Stimulated activated CD8-positive, alpha-beta memory T cell treated with anti-CD3 and anti-CD28 coated beads, Interleukin-15, amount 100 ng/mL, for 48 hours (primary cell): ENCODE results near the gene MRPS25.

ENCODE experiments used
- DNase-seq, 2 donors: peaks; one replicate each; pipeline ENCODE4 v3.0.0-alpha.2; 2020; ENCODE audit warnings: low read depth in 2 of 2

MRPS25 gene

DNA sequence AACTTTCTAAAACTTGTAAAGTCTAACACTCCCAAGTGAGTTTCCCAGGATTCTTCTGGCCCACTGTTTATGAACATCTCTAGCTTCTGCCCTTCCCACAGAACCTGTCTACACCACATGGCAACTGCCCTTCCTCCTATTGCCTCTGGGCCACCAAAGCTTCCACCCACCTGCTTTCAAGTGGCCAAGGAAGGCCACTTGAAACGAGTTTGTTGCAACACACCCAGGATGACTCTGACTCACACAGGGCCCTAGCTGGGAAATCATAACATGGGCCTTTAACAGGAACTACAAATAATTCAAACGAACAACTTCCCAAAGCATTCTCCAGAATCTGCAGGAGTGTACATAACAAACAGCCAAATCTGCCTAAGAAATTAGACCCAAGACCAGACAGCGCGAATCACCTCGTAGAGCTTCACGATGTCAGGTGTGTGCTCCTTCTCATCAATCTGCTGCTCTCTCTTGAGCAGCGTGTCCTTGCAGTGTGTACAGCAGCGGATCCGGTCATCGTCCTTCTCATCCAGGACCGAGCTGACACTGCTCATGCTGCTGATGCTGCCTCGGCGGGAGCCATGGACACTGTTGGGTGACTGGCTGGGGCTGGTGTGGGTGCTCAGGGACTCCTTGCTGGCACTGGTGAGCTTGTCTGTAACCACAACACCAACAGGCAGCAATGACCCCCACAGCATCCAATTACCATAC is 17.0 kb upstream of the MRPS25 start:
- DNase-seq = no peak

DNA sequence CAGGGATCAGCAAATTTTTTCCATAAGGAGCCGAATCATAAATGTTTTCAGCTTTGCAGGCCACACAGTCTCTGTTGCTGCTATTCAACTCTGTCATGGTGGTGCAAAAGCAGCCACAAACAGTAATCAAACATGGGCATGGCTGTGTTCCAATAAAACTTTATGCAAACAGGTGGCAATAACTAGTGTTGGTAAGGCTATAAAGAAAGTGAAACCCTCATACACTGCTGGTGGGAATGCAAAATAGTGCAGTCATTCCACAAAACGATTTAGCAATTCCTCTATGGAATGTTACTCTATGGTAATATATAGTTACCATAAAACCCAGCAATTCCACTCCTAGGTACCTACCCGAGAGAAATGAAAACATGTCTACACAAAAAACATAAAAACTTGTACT is 14.0 kb upstream of the MRPS25 start:
- no peak for DNase-seq

DNA sequence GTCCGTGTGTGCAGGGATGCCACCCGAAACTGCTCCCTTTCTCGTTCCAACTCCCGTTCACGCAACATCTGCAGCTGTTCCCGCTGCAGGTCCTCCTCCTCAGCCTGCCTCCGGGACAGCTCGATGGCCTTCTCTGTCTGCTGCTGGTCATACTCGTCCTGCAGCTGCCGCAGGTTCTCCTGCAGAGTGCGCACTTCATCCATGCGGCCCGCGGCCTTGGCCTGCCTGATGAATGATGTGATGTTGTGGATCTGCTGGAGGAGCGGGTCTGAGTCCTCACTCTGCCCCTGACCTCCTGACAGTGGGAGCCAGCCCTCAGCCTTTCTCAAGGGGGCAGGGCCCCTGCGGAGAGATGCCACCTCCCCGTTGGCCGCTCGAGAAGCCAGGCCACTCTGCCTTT is 9.4 kb upstream of the MRPS25 start:
- DNase-seq = no peak

DNA sequence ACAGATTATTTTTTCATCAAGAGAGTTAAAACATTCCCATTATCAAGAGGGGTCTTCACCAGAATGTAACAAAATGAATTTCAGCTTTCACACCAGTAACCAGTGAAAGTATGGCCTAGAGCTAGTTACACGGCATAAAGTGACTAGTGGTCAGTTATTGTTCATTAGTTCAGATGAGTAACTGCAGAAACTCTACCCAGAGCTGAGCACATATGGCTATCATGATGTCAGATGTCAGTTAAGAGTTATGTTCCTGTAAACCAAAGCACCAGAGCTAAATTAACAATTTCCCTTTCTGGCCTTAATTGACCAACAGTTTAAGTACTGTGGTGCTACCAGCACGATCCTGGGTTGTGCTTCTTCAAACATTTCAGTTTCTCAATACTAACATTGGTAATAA is 6.6 kb upstream of the MRPS25 start:
- no peak for DNase-seq

DNA sequence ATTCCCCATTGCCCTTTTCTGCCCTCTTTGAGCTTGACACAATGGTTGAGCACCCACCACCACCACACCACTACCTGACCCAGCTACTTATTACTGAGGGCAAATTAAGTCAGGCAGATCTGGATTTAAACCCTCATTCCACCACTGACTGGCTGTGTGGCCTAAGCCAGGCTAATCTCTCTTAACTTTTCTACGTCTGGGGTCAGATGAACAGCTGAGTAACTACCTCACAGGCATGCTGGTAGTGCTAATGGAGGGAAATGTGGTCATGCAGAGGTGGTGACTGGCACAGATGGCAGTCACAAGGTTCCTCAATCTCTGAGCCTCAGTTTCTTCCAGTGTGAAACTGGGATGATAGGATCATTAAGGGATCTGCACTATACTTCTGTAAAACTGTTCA is 4.3 kb upstream of the MRPS25 start:
- DNase-seq = no peak

DNA sequence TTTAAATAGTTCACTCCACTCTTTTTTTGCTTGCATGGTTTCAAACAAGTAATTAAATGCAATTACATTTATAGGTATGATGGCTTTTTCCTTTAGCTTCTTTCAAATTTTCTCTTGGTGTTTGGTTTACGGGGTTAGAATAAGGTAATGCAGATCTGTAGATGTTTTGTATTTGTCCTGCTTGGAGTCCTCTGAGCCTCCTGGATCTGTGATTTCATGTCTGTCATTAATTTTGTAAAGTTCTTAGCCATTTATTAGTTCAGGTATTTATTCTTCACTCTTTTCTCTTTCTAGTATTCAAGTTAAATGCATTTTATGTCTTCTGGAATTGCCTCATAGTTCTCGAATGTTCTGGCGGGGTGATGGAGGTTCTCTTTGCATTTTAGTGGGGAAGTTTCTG is 1.4 kb upstream of the MRPS25 start:
- DNase-seq = no peak

DNA sequence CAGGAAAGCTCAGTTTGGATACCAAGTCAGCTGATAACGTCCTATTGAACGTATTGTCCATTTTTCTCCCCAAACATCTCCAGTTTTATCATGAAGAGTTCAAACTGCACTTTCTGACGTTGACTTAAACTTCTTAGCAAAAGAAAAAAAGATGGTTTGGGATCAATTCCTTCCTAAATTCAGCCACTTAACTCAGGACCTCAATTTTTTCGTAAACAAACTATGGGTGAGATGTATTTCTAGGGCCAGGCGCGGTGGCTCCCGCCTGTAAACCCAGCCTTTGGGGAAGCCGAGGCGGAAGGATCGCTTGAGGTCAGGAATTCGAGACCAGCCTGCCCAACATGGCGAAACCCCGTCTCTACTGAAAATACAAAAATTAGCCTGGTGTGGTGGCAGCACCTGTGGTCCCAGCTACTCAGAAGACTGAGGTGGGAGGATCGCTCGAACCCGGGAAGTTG is 464 bp upstream of the MRPS25 start:
- no peak for DNase-seq

DNA sequence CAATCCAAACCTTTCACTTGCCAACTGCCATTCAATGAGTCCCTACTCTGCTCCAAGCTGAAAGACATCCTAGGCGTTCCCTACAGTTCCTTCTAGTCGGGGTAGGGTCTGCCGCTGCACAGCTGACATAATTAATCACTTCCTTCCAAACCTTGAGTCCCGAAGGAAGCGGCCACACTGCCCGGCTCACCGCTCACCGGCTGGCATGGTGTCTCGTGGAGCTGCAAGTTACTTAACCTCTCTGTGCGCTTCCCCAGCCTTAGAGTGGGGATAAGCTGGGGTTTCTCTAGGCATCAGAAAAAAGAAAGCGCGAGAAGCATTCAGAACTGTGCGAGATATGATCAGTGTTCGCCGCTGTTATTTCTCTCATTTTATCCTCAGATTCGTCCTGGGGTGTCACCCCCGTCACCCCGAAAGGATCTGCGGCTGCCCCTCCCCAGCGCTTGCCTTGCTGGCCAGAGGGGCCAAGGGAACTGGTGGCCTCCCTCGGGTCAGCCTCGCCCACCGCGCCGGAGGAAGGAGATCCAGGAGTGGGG is 748 bp downstream of the MRPS25 start:
- peak in 1 of 2 donors; percentile 7 for DNase-seq

DNA sequence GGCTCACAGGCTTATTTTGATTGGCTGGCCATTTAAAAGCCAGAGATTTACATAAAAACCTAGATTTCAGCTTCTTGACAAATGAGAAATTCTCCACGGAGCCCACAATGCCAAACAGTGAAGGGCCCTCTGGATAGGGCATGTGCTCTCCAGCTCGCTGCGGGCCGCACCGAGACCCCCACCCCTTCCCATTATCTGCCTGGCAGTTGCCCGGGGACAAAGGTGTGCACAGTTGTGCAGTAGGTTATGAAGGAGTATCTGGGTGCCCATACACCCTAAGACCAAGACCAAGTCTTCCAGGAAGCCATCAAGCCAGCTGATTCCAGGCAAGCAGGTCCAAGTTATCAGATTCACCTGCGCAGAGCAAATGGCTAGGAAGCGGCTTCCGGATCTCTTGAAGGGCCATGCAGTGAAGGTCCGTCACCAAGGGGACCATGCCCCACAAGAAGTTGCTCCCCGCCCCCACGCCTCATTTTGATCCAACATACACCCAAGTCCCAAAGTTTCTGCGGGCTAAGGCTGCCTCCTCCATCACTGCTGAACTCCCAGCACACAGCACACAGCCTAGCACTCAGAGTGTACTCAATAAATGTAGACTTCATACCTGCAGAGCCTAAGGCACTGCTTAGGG is 1.3 kb downstream of the MRPS25 start:
- no peak for DNase-seq

DNA sequence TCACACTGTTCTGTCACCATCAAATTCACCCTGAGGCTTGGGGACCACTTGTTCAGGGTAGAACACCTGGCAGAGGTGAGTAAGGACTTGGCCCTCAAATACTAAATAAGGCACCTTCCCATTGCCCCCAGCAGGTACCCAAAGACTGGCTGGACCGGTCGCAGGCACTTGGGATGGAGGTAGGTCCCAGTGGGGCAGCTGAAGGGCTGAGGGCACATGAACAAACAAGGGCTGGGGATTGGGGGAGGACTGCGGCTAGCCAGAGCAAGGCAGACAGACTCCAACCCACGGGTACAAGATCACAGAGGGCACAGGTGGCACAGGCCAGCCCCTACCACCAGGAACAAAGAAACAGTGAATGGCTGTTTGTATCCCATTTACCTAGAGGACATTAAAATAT is 1.9 kb downstream of the MRPS25 start:
- no peak for DNase-seq

DNA sequence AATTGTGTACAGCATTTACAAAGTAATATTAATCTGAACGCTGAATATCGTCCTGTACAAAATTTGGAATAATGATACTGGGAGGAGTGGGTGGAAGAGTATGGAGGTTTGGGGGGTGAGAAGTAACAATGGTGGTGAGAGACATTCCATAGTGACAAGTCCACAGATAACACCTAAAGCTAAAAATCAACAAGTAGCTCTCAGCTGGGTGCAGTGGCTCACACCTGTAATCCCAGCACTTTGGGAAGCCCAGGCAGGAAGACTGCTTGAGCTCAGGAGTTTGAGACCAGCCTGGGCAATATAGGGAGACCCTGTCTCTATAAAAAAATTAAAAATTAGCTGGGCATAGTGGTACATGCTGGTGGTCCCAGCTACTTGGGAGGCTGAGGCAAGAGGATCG is 5.1 kb downstream of the MRPS25 start:
- DNase-seq = no peak

DNA sequence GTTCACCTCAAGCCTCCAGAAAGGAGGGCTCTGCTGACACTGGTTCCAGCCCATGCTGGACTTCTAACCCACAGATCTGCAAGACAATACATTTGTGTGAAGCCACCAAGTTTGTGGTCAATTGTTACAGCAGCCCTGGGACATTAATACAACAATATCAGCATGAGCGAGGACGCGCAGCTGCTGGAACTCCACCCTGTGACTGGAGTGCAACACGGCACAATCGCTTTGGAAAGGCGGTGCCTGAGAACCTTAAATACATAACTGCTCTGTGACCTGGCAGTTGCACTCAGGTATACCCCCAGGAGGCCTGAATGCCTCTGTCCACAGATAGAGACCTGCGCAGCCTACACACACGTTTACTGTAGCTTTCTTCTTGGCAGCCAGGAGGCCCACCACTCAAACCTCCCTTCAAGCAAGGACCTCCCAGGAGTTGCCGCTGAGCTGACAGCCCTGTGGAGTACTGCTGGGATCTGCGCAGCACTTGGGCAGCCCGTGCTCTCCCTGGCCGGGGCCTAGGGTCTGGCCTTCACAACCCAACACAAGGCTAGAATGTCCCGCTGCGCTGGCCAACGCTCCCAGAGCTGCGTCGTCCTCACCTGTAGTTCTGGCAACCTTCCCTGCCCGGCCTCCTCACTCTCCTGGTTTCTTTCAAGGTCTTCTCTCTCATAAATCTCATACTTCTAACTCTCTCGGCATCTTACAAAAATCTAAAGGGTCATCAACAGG is 8.3 kb downstream of the MRPS25 start:
- no peak for DNase-seq

DNA sequence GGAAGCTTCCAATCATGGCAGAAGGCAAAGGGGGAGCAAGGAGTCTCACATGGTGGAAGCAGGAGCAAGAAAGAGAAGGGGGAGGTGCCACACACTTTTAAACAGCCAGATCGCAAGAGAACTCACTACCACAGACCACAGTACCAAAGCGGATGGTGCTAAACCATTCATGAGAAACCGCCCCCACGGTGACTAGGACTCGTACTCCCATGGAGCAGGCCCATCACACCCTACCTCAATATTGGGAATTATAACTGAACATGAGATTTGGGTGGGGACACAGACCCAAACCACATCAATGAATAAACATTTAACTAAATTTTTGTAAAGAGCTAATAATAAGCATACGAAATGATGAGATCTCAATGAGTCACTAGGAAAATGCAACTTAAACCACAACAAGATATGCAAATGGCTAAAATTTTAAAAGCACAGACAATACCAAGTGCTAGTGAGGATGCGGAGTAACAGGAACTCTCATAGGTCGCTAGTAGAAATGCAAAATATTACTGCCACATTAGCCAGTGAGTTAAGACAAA is 10.0 kb downstream of the MRPS25 start:
- DNase-seq = peak; percentile 54 to 63

DNA sequence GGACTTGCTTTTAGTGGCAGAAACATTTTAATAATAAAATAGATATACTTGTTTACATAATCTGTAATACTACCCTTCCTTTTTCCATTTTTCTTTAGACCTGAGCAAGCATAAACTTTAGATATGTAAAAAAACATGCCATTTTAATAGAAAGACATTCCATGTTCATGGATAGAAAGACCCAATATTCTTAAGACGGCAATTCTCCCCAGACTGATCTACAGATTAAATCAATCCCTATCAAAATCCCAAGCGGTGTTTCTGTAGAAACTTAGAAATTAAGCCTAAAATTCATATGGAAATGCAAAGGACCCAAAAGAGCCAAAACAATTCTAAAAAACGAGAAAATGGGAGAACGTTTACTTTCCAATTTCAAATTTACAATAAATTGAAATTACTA is 11.6 kb downstream of the MRPS25 start:
- no peak for DNase-seq

DNA sequence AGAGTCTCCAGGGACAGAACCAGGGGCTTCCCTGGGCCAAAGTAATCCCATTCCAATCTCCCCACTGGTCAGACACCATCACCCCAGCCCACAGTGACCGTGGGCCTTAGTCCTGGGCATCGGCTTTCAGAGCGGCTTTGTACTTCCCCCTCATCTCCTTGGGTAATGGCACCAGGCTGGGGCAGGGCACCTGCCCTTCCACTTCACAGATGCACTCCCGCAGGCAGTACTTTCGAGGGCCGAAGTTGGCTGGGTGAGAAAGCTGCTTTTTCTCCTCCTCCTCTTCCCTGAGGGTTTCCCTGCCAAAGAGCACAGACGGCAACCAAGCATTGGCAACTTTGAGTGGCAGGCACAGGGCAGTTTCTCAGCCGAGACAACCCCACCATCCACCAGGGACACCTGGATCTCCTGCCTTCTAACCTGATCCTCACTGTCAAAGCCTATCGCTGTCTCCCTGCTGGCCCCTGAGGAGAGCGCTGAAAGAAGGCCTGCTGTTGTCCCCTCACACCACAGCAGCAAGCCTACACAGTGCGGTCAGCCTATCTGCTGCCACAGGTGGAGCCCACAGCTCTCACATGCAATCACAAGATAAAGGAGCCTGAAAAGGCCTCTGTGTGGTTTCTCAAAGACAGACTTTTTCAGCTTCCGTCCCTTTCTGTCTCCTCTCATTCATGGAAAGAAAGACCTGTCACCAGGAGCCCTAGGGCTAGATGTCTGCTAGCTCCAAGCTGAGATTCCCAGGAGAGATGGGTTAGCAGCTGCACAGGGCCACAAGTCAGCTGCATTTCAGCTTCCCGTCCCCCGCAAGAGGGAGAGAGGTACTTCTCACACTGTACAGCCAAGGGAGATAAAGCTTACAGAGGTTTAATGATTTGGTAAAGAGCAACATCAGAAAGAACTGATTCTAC is 12.5 kb downstream of the MRPS25 start:
- no peak for DNase-seq

DNA sequence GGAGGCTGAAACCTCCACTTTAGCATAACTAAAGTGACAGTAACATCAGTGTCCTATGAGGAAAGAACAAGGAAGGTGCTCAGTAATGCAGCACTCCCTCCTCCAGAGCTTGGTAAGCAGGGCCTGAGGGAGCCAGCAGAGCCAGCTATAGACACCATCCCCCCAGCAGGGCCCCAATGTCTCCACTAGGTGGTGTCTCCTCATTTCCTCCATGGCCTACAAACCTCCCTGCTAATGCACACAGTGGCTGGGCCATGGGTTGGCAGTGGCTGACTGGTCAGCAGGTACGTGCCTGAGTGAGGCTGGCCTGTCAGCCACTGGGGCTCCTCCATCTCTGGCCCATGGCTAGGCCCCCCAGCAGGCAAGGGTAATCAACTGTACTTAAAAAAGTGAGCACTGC is 13.6 kb downstream of the MRPS25 start:
- DNase-seq = peak; percentile 21 to 22

DNA sequence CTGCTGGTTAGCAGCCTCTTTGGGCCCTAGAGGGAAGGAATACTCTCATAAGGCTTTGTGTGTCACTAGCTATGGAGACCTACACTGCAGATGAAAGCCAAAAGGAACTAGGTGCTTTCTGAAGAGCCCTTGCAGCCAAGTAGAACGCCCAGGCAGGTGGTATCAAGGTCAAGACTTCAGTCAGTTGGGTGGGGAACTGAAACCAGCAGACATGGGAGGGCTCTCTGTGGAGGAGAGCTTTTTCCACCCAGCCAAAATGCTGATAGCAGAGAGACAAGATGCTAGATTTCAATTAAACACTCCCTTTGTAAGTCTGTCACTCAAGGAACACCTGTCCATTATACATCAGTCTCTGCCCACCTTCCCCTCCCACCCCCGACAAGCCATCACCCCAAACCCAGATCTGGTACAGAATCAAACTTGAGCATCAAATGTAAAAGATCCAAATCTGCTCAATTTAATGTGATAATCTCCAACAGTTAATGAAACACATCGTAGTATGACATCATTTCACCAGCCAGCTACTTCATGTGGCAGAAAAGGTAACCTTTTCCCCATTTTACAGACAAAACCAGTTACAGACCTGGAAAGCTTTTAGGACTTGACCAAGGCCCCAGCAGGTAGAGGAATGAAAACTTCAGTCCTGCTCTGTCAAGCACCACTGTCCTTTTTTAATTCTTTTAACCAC is 14.6 kb downstream of the MRPS25 start:
- no peak for DNase-seq

DNA sequence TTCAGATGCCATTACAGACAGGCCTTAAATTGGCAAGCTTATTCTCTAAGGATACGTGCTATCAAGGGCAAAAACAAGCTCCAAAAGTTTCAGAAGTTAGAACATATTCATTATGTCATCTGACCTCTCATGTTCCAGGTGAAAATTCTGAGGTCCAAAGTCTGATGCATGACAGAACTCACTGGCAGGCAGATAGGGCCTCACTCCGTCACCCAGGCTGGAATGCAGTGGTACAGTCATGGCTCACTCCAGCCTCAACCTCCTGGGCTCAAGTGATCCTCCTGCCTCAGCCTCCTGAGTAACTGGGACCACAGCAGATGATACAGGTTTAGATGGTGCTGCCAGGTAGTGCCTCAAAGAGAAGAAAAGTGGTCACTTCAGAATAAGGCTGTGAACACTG is 15.5 kb downstream of the MRPS25 start:
- no peak for DNase-seq

DNA sequence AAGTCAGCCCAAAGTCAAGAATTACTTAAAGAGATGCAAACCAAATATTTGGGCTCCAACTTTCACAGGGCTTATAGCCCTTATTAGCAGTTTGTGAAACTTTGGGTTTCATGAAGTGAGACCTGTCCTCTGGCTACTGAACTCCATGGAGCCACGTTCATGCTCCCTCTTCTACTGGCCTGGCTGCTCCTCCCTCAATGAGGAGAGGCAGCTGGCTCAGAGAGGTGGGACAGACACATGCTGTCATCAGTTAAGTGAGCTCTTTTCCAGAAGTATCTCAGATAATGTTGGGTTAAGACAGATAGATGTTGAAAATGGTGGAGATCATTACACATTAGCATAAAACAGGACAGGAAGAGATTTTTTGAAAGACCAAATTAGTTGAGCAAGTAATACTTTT is 19.4 kb downstream of the MRPS25 start:
- no peak for DNase-seq

DNA sequence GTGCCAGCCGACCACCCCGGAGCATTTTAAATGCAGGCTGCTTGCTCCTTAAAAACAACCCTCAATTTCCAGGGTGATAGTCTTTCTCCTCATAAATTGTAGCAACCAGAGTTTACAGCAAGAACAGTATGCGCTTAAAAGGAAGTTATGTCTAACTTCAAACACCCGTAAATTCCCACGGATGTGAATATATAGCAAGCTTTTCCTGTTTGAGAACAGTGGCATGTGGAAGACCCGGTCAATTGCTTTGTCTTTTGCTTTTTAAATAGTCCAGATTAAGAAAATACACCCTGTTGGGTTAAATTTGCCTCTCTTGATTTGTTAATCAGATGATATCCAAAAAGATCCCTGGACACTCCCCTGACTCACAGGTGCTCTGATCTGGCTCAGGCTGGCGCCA is 20.8 kb downstream of the MRPS25 start:
- no peak for DNase-seq
